ENCODE measurements around the gene ZSWIM7.

Gene ZSWIM7

DNA sequence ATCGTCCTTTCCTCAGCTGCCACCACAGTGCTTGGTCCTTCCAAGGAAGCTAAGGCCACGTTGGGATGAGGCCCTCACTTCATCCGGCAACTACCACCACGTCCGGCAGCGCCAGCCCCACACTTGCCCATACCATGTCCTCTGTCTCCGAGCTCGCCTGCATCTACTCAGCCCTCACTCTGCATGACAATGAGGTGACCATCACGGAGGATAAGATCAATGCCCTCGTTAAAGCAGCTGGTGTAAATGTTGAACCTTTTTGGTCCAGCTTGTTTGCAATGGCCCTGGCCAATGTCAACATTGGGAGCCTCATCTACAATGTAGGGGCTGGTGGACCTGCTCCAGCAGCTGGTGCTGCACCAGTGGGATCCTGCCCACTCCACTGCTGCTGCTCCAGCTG, 45.0 kb upstream of the ZSWIM7 start:
- Histone ChIP-seq H3K9me2 (replicated peaks; ENCODE audit: insufficient read depth, low read length) (no peaks in the 10 kb centered on the region), H3K4me3 (ENCODE audit: low read length) (no peak overlapping the region), H4K20me1 (ENCODE audit: insufficient read depth, low read length) (no peaks in the 10 kb centered on the region), H3K36me3 (replicated peaks; ENCODE audit: insufficient read depth, low read length) (peaks cover 3% of the 10 kb centered on the region), H3K27me3 (replicated peaks; ENCODE audit: insufficient read depth, low read length) (no peaks in the 10 kb centered on the region), H3F3A (ENCODE audit: insufficient read depth, low read length) (no peaks in the 10 kb centered on the region), H3K27ac (ENCODE audit: low read length) (no peak overlapping the region), H3K9me3 (replicated peaks; ENCODE audit: insufficient read depth, low read length) (no peaks in the 10 kb centered on the region), H3K79me2 (ENCODE audit: low read length) (no peaks in the 10 kb centered on the region), H3K4me1 (ENCODE audit: low read length) (no peaks in the 10 kb centered on the region), H2AFZ (ENCODE audit: low read length) (no peak overlapping the region), H3K4me2 (ENCODE audit: low read depth, low read length) (no peak overlapping the region), H3K9ac (ENCODE audit: low read length) (no peak overlapping the region)
- no peak for TF ChIP-seq EZH2phosphoT487 (IDR thresholded peaks at IDR 0.05; ENCODE audit: low read length)
- TF ChIP-seq EZH2 (optimal IDR thresholded peaks at IDR 0.05; ENCODE audit: low read depth, low read length), result no peak
- no peak for TF ChIP-seq CTCF (IDR thresholded peaks at IDR 0.05; ENCODE audit: low read length)
- no peak for DNase-seq

GRCh38 chr17:16040710-16041251, 41.3 kb upstream of the ZSWIM7 start:
- Histone ChIP-seq H3K4me1 (ENCODE audit: low read length) (peaks cover 15% of the 10 kb centered on the region), H3K9ac (ENCODE audit: low read length) (no peak overlapping the region), H4K20me1 (ENCODE audit: insufficient read depth, low read length) (no peaks in the 10 kb centered on the region; the same call in 1 of the 2 replicates), H2AFZ (ENCODE audit: low read length) (no peak overlapping the region), H3F3A (ENCODE audit: insufficient read depth, low read length) (peaks cover 5% of the 10 kb centered on the region), H3K27me3 (replicated peaks; ENCODE audit: insufficient read depth, low read length) (no peaks in the 10 kb centered on the region), H3K9me2 (replicated peaks; ENCODE audit: insufficient read depth, low read length) (no peaks in the 10 kb centered on the region), H3K4me3 (ENCODE audit: low read length) (no peak overlapping the region), H3K27ac (ENCODE audit: low read length) (no peak overlapping the region), H3K36me3 (replicated peaks; ENCODE audit: insufficient read depth, low read length) (no peaks in the 10 kb centered on the region; the same call in none of the 2 replicates), H3K79me2 (ENCODE audit: low read length) (no peaks in the 10 kb centered on the region), H3K4me2 (ENCODE audit: low read depth, low read length) (no peak overlapping the region), H3K9me3 (replicated peaks; ENCODE audit: insufficient read depth, low read length) (no peaks in the 10 kb centered on the region)
- no peak for TF ChIP-seq EZH2phosphoT487 (IDR thresholded peaks at IDR 0.05; ENCODE audit: low read length)
- TF ChIP-seq CTCF (IDR thresholded peaks at IDR 0.05; ENCODE audit: low read length), result no peak
- TF ChIP-seq EZH2 (optimal IDR thresholded peaks at IDR 0.05; ENCODE audit: low read depth, low read length), result no peak
- DNase-seq, result no peak

DNA sequence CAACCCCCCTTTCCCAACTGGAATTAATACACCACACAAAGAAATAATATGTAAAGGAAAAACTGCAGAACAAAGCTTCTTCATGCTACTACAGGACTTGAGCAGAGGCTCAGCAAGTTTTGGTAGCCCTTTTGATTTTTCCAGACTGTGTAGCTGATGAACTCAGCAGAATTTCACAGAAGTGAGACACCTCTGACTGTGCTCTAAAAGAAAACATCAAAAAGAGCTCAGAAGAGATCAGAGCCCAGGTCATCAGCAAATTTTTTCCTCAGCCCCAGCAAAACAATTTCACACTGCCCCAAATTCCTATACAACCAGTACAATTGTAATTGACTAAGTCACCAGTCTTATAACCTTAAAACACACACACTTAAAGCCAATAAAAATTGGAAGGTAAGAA, 38.1 kb upstream of the ZSWIM7 start:
- Histone ChIP-seq H3K9me3 (replicated peaks; ENCODE audit: insufficient read depth, low read length) (no peaks in the 10 kb centered on the region), H3K27me3 (replicated peaks; ENCODE audit: insufficient read depth, low read length) (no peaks in the 10 kb centered on the region), H3K9me2 (replicated peaks; ENCODE audit: insufficient read depth, low read length) (no peaks in the 10 kb centered on the region), H3K4me2 (ENCODE audit: low read depth, low read length) (no peak overlapping the region), H3F3A (ENCODE audit: insufficient read depth, low read length) (peaks cover 5% of the 10 kb centered on the region), H3K79me2 (ENCODE audit: low read length) (no peaks in the 10 kb centered on the region), H3K4me1 (ENCODE audit: low read length) (peaks cover 15% of the 10 kb centered on the region), H4K20me1 (ENCODE audit: insufficient read depth, low read length) (no peaks in the 10 kb centered on the region; the same call in 1 of the 2 replicates), H3K27ac (ENCODE audit: low read length) (peak overlapping the region; percentile 41; the same call in 1 of the 2 replicates), H3K4me3 (ENCODE audit: low read length) (no peak overlapping the region), H3K36me3 (replicated peaks; ENCODE audit: insufficient read depth, low read length) (no peaks in the 10 kb centered on the region; the same call in none of the 2 replicates), H2AFZ (ENCODE audit: low read length) (no peak overlapping the region), H3K9ac (ENCODE audit: low read length) (no peak overlapping the region)
- peak; percentile 54 for DNase-seq
- TF ChIP-seq EZH2phosphoT487 (IDR thresholded peaks at IDR 0.05; ENCODE audit: low read length), result no peak
- TF ChIP-seq CTCF (IDR thresholded peaks at IDR 0.05; ENCODE audit: low read length), result no peak
- no peak for TF ChIP-seq EZH2 (optimal IDR thresholded peaks at IDR 0.05; ENCODE audit: low read depth, low read length)

All from MM.1S (cell line).